Nephron (organoid): ENCODE measurements around the gene HPS1.

Source experiments
- H3K27ac Mint-ChIP-seq, 3 experiments: 2 replicates each; pipeline ENCODE4 v1.8.0; 2020; ENCODE audit warnings: mixed read lengths in 3 of 3, mild to moderate bottlenecking in 2 of 3, moderate library complexity in 1 of 3
- H3K27me3 Mint-ChIP-seq: 2 replicates; pipeline ENCODE4 v1.8.0; 2021; ENCODE audit warnings: low read depth, mild to moderate bottlenecking, moderate library complexity, mixed read lengths
- H3K36me3 Mint-ChIP-seq: 2 replicates; pipeline ENCODE4 v1.8.0; 2020; ENCODE audit warnings: low read depth, mixed read lengths
- H3K4me1 Mint-ChIP-seq: 2 replicates; pipeline ENCODE4 v1.8.0; 2020; ENCODE audit warnings: mixed read lengths
- H3K4me3 Mint-ChIP-seq, 3 experiments: 2 replicates each; pipeline ENCODE4 v1.8.0; 2020; ENCODE audit warnings: mild to moderate bottlenecking in 3 of 3, mixed read lengths in 3 of 3, moderate library complexity in 2 of 3
- H3K9me3 Mint-ChIP-seq: 2 replicates; pipeline ENCODE4 v1.8.0; 2020; ENCODE audit warnings: mixed read lengths
- TF ChIP-seq, protein P1 (sequence below), 3 experiments: fragments of 200-600 bp; sonication (generic); IDR thresholded peaks; one replicate each; pipeline ENCODE4 v1.5.0; 2021; ENCODE audit warnings: antibody characterized with exemption in 3 of 3; ENCODE audit not compliant: unreplicated experiment in 3 of 3

The HPS1 gene

DNA sequence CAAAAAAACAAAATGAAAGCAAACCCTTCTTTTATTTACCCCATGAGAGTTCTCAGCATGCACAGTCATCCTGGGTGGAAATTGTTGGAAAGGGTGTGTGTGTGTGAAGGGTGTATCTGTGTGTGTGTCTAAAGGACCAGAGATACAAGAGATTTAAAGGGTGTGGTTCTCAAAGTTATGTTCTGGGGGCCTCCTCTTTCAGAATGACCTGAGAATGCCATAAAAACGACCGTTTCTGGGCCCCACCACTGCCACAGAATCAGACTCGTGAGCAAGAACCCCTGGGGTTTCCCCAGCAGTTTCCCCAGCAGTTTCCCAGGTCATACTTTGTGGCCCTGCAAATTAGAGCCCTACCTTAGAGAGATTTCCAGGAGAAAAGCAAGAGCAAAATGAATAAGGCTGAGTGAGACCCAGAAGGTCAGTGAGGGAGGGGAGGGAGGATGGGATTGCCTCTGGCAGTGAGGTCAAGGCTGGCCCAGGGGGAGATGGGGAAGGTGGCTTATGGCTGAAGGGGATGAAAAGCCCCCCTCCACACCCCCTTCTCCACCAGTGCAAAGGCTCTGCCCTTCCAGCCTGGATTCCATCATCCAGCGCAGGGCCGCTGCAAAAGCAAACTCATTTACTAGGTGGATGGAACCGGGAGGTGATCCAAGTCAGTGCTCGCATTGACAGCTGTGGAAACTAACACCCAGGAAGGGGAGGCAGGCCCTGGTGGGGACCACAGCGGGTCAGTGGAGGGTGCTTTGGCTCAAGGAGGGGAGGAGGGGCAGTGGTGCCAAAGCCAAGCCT, 42.0 kb downstream of the HPS1 start:
- no peak overlapping the region for H3K27ac Mint-ChIP-seq
- TF ChIP-seq, protein P1, sequence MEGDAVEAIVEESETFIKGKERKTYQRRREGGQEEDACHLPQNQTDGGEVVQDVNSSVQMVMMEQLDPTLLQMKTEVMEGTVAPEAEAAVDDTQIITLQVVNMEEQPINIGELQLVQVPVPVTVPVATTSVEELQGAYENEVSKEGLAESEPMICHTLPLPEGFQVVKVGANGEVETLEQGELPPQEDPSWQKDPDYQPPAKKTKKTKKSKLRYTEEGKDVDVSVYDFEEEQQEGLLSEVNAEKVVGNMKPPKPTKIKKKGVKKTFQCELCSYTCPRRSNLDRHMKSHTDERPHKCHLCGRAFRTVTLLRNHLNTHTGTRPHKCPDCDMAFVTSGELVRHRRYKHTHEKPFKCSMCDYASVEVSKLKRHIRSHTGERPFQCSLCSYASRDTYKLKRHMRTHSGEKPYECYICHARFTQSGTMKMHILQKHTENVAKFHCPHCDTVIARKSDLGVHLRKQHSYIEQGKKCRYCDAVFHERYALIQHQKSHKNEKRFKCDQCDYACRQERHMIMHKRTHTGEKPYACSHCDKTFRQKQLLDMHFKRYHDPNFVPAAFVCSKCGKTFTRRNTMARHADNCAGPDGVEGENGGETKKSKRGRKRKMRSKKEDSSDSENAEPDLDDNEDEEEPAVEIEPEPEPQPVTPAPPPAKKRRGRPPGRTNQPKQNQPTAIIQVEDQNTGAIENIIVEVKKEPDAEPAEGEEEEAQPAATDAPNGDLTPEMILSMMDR (IDR thresholded peaks at IDR 0.05; ENCODE audit: unreplicated experiment in 3 of 3), result no peak
- H3K27me3 Mint-ChIP-seq, result peaks cover 3% of the 10 kb centered on the region
- H3K36me3 Mint-ChIP-seq, result peaks cover 12% of the 10 kb centered on the region
- H3K9me3 Mint-ChIP-seq, result no peaks in the 10 kb centered on the region
- H3K4me1 Mint-ChIP-seq, result peaks cover 23% of the 10 kb centered on the region
- H3K4me3 Mint-ChIP-seq, result no peak overlapping the region

- TF ChIP-seq, protein P1 (IDR thresholded peaks at IDR 0.05; ENCODE audit: unreplicated experiment in 3 of 3), result no peak
- Mint-ChIP-seq H3K36me3 (peaks cover 15% of the 10 kb centered on the region), H3K27me3 (peaks cover 3% of the 10 kb centered on the region), H3K4me1 (peaks cover 23% of the 10 kb centered on the region), H3K27ac (no peak overlapping the region), H3K9me3 (no peaks in the 10 kb centered on the region), H3K4me3 (no peak overlapping the region)
Observed at GRCh38 chr10:98403812-98404504, 42.8 kb downstream of the HPS1 start.

DNA sequence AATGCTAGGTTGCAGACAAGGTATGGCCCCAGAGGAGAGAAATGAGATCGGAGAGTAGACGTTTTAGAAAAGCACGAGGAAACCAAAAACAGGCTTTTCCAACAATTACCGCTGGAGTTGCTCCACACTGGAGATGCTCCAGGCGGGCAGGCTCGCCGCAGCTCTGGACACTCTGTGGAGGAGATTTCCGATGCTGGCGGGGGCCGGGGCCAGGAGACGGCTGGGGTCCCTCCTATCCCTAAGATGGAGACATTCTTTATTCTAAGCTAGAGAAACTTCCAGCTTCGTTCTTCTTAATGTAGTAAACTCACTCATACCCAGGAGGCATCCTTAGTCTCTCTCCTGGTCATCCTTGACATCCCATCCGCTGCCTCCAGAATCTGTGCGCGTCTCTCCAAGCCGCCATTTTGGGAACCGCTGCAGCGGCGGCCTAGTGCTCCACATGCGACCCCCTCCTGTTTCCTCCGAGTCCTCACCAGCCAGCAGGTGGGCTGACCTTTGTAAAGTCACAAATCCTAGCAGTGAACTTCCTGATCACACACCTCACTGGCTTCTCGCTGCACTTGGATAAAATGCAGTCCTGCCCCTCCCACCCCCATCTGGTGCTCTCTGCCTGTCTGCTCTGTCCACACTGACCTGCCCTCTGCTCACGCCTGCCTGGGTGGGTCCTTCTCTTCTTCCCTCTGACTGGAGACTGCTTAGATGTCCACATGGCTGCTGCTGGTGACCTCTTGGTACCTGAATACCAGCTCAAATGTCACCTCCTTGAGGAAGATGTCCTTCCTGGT, 43.6 kb downstream of the HPS1 start:
- Mint-ChIP-seq H3K4me3 (no peak overlapping the region), H3K27ac (no peak overlapping the region), H3K36me3 (peaks cover 15% of the 10 kb centered on the region), H3K27me3 (peaks cover 3% of the 10 kb centered on the region), H3K9me3 (no peaks in the 10 kb centered on the region), H3K4me1 (peaks cover 23% of the 10 kb centered on the region)
- TF ChIP-seq, protein P1 (IDR thresholded peaks at IDR 0.05; ENCODE audit: unreplicated experiment in 3 of 3), result no peak

DNA sequence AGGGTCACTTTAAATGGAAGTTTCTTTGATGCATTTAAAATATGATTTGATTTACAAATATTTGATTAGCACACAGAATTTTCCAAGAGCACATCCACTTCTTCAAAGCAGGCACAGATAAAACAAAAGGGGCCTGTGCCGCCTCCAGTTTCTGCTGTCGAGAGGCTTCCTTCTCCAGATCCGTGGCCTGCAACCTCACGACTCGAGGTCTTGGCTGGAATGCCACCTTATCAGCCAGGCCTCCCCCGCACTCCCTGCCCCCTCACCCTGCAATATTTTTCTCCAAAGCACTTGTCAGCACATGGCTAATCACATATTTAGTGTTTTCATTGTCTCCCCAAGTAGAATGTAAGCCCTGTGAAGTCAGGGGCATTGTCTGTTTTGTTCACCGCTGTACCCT, 44.3 kb downstream of the HPS1 start:
- no peaks in the 10 kb centered on the region for H3K9me3 Mint-ChIP-seq

GRCh38 chr10:98400482-98400881, 46.3 kb downstream of the HPS1 start:
- peaks cover 15% of the 10 kb centered on the region for H3K36me3 Mint-ChIP-seq
- no peak overlapping the region for H3K4me3 Mint-ChIP-seq
- H3K4me1 Mint-ChIP-seq, result peaks cover 17% of the 10 kb centered on the region
- H3K27ac Mint-ChIP-seq, result no peak overlapping the region
- H3K9me3 Mint-ChIP-seq, result no peaks in the 10 kb centered on the region
- TF ChIP-seq, protein P1 (IDR thresholded peaks at IDR 0.05; ENCODE audit: unreplicated experiment in 3 of 3), result no peak
- H3K27me3 Mint-ChIP-seq, result peaks cover 3% of the 10 kb centered on the region

More for the DNA sequence above, 44.3 kb downstream of the HPS1 start:
- Mint-ChIP-seq H3K4me1 (peaks cover 23% of the 10 kb centered on the region), H3K36me3 (peaks cover 15% of the 10 kb centered on the region), H3K27me3 (peaks cover 3% of the 10 kb centered on the region), H3K27ac (no peak overlapping the region), H3K4me3 (no peak overlapping the region)
- TF ChIP-seq, protein P1 (IDR thresholded peaks at IDR 0.05; ENCODE audit: unreplicated experiment in 3 of 3), result no peak
